AG08395 (cell line): ENCODE measurements around the gene AAR2.

Experiments used
- DNase-seq: peaks from one replicate; pipeline ENCODE4 v3.0.0; 2012; ENCODE audit warnings: mixed read lengths, low spot score

AAR2 gene

DNA sequence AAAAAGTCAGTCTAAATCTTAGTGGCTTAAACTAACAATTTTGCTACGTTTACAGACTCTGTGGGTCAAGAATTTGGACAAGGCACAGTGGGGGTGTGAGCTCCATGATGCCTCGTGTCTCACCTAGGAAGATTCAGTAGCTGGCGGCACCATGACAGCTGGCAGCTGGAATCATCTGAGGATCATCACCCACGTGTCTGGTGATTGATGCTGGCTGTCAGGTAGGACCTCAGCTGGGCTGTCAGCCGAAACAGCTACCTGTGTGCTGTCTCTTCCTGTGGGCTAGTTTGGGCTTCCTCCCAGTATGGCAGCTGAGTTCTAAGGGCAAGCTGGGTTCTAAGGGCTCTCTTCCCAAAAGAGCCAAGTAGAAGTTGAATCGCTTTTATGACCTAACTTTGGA, 43.5 kb downstream of the AAR2 start:
- no peak for DNase-seq

DNA sequence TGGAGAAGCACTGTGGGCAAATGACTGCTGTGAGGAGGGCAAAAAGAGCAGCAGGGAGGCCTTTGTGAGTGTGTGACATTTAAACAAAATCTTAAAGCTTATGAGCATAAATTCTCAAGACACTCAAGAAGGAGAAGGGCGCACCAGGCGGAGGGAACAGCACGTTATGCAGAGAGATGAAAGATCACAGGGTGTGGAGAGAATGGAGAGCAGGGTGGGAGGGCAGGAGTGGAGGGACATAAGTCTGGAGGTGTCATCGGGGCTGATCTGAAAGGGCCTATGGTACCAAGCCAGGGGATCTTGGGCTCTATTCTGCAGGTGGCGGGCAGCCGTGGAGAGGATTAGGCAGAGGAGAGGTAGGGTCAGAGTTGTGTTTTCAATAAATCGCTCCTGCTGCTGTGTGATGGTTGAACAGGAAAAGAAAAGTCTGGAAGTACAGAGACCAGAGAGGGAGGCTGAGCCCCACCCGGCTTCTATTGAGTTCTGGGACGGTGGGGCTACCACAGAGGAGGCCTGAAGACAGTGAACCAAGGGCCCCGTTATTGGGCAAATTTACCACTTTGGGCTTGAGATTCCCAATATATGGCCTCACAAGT, 45.6 kb downstream of the AAR2 start:
- no peak for DNase-seq

DNA sequence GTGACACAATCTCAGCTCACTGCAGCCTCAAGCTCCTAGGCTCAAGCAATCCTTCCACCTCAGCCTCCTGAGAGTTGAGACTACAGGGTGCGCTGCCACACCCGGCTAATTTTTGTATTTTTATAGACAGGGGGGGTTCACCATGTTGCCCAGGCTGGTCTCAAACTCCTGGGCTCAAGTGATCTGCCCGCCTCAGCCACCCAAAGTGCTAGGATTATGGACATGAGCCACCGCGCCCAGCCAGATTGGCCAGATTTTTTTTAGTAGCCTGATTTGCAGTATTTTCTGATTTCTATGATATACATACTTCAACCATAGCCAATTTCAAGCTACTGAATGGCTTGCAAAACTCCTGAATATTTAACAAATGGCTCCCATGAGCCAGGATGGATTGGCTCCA, 48.5 kb downstream of the AAR2 start:
- DNase-seq: no peak

DNA sequence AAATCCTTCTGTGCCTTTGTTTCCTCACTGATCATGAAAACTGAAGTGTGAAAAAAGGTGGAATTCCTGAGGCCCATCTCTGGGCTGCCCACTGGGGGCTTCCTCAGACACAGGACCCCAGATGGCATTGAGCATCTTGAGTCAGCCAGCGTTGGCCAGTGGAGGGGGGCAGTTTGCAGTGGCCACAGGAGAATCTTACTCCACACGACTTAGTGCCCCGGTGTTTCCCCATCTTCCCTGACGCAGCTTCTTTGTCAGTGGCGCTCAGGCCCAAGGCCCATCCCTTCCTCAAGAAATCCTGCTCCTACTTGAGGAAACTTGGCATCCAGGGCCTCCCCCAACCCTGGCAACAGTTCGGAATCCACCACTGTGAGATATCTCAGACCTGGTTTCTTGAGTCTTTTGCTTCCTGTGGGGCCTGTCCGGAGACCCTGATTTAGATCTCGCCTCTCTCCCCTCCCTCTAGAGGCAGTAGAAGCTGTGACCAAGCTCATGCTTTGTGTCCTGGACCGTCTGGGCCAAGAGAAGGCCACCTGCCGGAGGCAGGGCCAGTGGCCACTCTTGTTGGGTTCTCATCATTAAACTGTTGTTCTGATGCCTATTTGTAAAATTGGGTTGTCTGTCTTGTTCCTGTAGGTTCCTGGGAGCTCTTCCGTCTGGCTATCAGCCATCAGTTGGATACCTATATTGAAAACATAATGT, 49.6 kb downstream of the AAR2 start:
- DNase-seq: no peak

DNA sequence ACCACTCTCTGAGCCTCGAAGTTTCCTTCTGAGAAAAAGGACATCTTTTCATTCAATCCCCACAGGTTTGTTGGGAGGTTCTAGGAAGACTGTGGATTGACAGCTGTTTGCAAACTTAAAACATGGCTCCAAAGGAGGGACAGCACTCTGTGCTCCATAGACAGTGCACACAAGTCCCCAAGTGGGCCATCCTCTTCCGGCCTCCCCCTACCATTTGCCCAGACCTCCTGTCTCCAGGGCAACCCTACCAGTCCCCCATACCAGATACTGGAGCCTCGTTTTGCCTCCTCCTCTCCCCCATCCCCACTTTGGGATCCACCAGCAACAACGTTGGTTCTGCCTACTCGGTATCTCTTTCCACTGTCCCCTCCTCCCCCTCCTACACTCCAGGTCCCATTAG, 61.4 kb downstream of the AAR2 start:
- no peak for DNase-seq

DNA sequence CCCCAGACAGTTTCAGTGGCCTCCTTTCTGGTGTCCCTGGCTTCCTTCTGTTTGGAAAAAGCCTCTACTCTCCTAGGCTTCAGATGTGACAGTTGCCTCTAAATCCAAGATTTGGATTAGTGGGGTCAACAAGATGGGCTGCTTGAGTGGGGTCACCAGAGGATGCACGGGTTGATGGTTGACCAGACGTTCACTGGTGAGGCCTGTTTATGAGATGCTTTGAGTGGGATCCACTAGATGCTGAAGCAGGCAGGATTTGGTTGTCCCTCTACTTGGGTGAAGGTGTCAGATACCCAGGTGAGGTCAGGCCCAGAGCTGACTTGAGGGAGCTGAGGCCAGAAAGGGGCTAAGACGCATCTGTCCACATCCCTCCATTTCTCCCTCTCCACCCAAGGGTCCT, 61.8 kb downstream of the AAR2 start:
- DNase-seq: no peak

DNA sequence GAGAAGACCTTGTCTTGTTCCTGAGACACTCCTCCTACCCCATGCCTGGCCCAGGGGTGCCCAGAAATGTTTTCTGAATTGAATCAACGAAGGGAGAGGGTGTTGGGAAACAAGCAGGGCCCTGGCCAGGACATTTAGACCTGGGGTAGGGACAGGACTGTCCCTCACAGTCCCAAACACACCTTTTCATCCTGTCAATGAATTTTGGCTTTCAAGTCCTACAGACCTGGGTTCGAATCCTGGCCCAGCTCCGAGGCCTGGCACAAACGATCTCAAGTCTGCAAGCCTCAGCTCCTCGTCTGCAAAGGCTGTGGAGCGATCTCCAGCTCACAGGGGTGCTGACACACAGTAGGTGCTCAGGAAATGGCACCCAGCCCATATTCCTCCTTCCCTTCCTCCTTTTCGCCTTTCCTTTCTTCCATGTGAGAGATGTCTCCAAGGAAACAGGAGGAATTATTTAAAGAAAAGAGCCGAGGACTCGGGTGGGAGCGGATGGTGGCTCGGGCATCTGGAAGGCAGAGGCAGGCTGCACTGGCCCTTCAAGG, 62.6 kb downstream of the AAR2 start:
- no peak for DNase-seq

DNA sequence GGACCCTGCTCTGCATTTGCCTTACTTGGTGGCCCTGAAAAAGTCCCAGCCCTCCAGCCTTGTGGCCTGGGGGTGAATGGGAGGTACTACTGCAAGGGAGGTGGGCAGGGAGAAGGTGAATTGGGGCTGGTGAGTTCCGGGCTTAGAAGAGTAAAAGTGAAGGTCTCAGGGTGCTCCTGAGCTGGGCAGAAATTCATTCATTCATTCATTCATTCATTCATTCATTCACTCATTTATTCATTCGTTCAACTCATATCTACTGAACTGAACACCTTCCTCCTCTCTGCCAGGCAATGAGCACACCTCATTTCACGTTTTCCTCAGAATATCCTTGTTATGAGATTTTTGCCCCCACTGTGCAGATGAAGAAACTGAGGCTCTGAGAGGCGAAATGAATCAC, 63.2 kb downstream of the AAR2 start:
- no peak for DNase-seq

DNA sequence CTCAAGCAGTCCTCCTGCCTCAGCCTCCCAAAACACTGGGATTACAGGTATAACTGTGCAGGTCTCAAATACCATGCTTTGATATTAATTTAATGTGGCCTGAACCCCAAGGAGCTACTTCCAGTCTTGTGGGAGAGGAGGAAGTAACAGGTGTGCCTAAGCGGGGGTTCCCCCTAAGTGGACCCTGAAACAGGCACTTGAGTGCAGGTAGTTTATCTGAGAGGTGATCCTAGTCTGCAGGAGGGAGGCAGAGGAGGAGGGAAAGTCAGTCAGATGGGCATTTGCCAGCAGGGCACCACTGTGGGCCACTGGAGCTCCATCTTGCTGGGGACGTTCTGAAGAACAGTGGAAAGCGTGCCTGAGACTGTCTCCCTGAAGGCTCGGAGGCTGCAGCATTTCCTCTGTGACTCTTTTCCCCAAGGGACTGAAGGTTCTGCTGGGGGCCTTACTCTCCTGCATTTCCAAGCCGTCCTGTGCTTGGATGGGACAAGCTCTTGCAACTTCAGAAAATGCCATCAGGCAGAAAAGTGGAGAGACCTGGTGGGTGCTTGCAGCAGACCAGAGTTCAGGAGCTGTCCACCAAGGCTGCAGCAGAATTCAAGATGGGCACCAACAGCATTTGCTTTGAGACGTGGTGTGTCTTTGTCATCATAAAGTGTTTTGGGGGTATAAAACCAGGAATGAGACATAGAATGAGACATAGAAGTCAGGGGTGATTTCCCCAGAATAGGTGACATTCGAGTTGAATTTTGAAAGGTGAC, 65.3 kb downstream of the AAR2 start:
- no peak for DNase-seq

DNA sequence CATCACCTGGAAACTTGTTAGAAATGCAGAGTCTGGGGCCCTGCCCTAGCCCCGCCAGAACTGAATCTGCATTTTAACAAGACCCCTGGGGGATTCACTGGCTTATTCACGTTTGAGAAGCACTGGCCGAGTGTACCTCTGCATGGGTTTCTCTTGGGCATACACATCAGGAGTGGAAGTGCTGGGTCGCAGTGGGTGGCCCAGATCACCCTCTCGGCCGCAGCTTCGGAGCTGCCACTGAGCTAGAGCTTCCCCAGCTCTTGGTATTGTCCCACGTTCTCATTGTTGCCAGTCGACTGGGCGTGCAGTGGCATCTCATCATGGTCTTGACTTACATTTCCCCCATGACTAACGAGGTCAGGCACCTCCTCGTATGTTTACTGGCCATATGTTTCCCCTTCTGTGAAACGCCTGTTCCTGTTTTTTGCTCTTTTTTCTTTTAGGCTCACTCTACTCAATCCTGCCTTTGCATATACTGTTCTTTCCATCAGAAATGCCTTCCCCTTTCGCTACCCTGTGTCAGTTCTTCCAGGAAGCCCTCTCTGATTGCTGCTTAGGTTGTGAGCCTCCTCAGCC, 66.8 kb downstream of the AAR2 start:
- DNase-seq: no peak

DNA sequence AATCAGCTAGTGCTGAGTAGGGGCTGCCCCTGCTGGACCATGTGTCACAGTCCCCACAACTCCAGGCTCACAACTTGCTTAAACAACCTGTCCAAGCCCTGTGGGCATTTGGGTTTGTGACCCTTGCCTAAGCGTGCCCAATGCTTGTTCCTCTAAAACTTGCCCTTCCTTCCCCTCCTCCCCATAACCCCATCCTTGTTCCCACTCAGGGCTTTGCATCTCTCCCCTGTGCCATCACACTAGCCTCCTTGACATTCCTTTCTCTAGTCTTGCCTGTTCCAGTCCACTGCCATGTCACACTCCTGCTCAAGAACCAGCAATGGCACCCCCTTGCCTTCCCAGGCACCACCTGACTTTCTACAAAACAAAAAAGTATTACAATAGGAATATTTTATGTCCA, 67.6 kb downstream of the AAR2 start:
- no peak for DNase-seq

DNA sequence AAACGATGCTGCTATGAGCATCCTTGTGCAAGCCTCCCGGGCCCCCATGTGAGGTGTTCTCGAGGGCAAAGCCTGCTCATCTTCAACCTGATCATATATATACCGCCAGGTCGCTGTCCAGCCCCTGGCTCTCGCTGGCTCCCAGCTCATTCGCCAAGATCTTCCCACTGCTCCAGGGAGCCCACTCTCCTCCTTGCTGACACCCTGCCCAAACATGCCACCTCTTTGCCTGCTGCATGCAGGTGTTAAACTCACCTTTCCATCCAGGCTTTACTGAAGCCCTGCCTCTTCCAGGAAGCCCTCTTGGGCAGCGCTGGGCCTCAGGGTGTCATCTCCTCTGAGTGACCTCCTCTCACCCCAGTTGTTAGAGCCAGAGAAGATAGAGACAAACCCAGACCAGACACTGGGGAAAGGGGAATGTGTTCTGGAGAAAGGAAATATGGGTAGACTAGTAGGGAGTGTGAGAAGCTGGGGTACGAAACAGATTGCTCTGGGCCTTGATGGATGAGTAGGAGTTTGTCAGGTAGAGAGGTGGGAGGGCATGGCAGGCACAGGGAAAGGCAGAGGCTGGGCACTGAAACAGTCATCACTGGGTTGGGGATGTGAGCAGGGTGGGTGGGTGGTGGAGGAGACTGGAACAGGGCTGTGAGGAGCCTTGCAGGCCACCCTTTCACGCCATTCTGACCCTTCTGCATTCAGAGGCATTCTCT, 68.7 kb downstream of the AAR2 start:
- DNase-seq: no peak

DNA sequence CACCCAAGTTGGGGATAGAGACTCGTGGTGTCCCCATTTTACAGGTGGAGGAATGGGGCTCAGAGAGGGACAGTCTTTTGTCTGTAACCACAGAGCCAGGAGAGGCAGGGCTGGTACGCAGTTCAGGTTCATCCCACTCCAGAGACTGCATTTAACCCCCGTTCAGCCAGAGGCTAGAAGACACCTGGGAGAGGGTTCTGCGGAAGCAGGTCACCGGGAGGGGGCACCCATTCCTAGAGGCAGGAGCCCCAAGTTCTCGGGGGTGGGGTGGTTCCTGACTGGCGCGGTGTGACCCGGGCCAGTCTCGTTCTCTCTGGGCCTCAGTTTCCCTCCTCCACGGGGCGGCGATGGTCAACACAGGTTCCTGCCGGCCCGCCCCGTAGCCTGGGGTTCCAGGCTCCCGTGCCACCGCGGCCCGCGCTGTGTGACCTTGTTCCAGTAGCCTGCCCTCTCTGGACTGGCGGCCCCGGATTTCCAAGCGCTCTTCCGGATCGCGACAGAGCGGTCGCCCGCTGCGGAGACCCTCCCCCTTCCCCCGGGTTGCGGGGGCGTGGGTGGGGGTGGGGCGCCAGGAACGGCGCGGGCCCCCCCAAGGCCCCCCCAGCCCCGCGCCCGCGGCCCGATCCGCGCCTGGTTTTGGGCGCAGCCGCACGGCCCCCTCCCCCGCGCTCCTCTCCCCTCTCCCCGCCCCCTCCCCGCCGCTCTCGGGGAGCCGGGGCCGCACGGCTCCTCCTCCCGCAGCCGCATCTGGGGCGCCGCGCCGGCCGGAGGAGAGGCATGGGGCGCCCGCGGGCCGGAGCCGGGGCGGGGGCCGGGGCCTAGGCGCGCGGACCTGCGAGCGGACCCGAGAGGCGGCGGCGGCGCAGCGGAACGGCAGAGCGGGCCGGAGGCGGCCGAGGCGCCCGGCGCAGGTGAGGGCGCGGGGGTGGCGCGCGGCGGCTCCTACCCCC, 69.6 kb downstream of the AAR2 start, which contains the start of gene DLGAP4:
Gene DLGAP4 (plus strand): TSS at position 738 of the 950 bp plus-strand sequence. CDS start 125,379 bp downstream, outside the sequence.
- DNase-seq: no peak
